Fibroblast of the aortic adventitia (primary cell): ENCODE measurements around the gene NPM3. TPM values are rescaled to one million over a fixed set of nuclear protein-coding genes. Genes with fewer than 3 reads are reported as not detected.

Experiments
- DNase-seq: peaks from one replicate; pipeline ENCODE4 v3.0.0-alpha.2; 2010; ENCODE audit warnings: low read depth
- H3K4me3 ChIP-seq: 2 replicates; pipeline ENCODE4 v1.5.1; 2011; ENCODE audit warnings: low read depth, mild to moderate bottlenecking, control low read depth, low read length, moderate library complexity
- total RNA-seq: library from RNA; depleted of rRNA; stranded (reverse); fragments of >200 nt; gene quantifications from 2 replicates; pipeline ENCODE4 v1.2.3, GENCODE V29; 2012; ENCODE audit warnings: low replicate concordance
- TF ChIP-seq, protein P1 (sequence below): IDR thresholded peaks from 2 replicates; pipeline ENCODE4 v1.5.1; 2011; ENCODE audit warnings: mild to moderate bottlenecking, low read length, control low read depth, inconsistent platforms; ENCODE audit not compliant: insufficient read depth

The NPM3 gene
- total RNA-seq, 1 donor: 70.9 TPM

GRCh38 chr10:101773923-101774588, 9.2 kb downstream of the NPM3 start:
- DNase-seq: no peak
- TF ChIP-seq, protein P1, sequence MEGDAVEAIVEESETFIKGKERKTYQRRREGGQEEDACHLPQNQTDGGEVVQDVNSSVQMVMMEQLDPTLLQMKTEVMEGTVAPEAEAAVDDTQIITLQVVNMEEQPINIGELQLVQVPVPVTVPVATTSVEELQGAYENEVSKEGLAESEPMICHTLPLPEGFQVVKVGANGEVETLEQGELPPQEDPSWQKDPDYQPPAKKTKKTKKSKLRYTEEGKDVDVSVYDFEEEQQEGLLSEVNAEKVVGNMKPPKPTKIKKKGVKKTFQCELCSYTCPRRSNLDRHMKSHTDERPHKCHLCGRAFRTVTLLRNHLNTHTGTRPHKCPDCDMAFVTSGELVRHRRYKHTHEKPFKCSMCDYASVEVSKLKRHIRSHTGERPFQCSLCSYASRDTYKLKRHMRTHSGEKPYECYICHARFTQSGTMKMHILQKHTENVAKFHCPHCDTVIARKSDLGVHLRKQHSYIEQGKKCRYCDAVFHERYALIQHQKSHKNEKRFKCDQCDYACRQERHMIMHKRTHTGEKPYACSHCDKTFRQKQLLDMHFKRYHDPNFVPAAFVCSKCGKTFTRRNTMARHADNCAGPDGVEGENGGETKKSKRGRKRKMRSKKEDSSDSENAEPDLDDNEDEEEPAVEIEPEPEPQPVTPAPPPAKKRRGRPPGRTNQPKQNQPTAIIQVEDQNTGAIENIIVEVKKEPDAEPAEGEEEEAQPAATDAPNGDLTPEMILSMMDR: no peak

DNA sequence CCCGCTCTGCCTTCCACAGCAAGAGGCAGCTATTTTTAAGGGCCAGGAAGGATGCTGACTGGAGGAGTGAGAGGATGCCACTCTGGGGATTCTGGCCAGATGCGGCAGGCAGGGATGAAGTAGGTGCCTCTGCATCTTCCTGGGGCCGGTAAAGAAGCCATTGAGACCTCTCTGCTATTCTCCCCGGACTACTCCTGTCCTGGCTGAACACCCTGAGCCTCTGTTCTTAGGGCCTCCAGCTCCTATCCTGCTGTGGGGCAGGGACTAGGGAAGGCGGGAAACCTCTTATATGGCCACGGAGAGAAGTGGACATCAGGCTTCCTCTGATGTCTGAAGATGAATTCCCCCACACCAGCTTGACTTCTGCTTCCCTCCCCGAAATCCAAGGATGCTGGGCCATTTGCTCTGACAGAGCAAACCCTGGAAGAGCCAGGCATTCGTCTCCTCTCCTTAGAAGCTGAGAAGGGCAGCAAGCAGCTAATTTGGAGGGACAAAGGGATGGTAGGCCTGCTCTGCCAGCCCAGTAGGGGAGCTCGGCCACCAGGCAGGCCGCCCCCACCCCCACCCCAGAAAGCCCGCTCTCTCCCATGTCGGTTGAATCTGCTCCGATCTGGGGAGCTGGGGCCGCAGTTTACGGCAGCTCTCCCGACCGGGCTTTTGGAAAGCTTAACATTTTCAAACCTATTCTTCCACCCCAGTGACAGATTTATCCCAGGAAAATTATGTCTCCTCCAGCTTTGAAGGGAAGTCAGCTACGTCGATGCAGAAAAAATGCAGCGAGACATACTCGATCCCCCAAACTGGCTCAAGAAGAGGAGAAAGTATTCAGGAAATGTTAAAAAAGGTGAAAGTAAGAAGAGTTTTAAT, 10.1 kb downstream of the NPM3 start:
- TF ChIP-seq, protein P1: no peak
- H3K4me3 ChIP-seq: no peak overlapping the region
- no peak for DNase-seq

More at GRCh38 chr10:101773923-101774588, 9.2 kb downstream of the NPM3 start:
- H3K4me3 ChIP-seq: no peak overlapping the region

- no peak for DNase-seq
- H3K4me3 ChIP-seq: no peak overlapping the region
- TF ChIP-seq, protein P1: no peak
Measured at GRCh38 chr10:101772017-101772894, 11.0 kb downstream of the NPM3 start.

DNA sequence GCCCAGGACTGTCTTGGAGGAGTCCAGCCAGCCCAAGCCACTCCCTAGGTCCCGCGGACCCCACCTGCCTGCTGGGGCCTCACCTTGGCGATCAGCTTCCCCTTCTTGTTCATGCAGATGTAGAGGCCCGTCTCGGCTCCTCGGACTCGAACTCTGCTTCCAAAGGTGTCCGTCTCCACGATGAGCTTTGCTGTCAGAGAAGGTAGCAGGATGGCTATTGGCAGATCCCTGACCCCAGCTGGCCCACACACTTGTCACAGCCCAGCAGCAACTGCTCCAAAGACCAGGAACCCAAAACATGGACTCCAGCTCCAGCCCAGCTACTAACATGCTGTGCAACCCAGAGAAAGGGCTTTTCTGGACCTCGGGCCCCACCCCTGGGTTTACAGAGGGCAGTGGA, 11.9 kb downstream of the NPM3 start:
- no peak overlapping the region for H3K4me3 ChIP-seq
- TF ChIP-seq, protein P1: no peak
- DNase-seq: no peak

GRCh38 chr10:101770331-101771215, 12.7 kb downstream of the NPM3 start:
- DNase-seq: no peak
- TF ChIP-seq, protein P1: no peak
- no peak overlapping the region for H3K4me3 ChIP-seq
